Pulmonary artery endothelial cell (primary cell): ENCODE results near the gene SECISBP2L. TPM values are rescaled to one million over a fixed set of nuclear protein-coding genes. Genes with fewer than 3 reads are reported as not detected.
"Not testable (repeated sequence)": the region's sequence is repeated elsewhere in the genome, so short reads cannot be mapped to it uniquely, and the experiment has no call there.

Experiments
- DNase-seq: peaks from one replicate; pipeline ENCODE4 v3.0.0-alpha.2; 2011; ENCODE audit warnings: low read depth, low spot score
- total RNA-seq: library from RNA; depleted of rRNA; stranded (reverse); fragments of >200 nt; gene quantifications from 2 replicates; pipeline ENCODE4 v1.2.3, GENCODE V29; 2014

The SECISBP2L gene
- total RNA-seq, result 20.7 and 32.1 TPM in 2 replicates

- DNase-seq, result peak; percentile 84
Measured at GRCh38 chr15:49046220-49047102, at the start of gene SECISBP2L. Gene SECISBP2L (minus strand): TSS chr15:49046446. CDS start chr15:49046299, 147 bp downstream.

- DNase-seq, result no peak
Measured at GRCh38 chr15:49094923-49095322, 48.7 kb upstream of the SECISBP2L start.

DNA sequence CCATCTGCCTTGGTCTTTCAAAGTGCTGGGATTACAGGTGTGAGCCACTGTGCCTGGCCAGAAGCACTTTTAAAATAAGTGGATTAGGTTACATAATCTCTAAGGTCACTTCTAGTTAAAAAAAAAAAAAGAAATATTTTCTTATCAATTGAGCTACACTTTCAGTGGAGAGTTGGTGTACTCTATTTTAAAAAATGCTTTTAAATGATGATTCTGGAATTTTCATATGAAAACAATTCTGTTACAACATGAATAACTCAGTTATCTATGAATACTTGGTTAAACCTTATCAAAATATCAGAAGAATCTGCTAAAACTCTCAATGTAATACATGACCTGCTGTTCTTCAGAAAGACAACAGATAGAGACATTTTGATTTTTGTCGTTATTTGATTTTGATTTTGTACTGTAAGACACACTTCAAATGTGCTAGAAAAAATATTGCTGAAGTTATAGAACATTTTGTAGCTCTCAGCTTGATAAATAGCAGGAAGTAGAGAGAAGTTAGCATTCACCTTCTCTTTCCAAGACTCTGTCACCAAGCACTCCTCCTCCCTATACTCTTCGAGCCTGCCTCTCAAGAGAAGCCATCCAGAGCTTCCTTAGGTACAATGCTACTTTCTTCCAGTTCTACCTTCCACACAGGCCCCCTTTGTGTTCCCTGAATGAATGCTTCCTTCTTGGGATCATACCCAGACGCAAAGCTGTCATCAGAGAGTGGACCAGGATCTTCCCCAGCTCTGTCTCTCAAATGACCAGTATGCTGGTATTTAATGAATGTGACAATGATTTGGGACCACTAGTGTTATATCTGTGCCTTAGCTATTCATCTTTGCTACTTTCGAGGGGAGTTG lies 47.2 kb upstream of the SECISBP2L start:
- no peak for DNase-seq

DNA sequence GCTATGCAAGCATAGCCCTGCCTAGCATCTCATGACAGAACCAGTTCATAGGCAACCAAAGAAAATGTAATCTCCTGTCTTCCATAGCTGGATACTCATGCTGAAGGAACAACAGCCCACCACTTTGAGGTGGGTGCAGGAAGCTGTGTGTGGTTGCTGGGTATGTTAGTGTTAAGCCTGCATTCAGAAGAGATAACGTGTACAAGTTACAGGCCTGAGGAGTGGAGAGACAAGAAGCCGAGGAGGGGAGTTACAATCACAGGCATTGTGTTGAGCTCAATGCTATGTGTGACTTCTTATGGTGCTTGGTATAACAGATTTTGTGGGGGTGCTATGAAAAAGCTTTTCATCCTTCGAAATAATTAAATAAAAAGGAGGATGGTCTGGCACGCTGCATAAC lies 42.8 kb upstream of the SECISBP2L start:
- no peak for DNase-seq

DNA sequence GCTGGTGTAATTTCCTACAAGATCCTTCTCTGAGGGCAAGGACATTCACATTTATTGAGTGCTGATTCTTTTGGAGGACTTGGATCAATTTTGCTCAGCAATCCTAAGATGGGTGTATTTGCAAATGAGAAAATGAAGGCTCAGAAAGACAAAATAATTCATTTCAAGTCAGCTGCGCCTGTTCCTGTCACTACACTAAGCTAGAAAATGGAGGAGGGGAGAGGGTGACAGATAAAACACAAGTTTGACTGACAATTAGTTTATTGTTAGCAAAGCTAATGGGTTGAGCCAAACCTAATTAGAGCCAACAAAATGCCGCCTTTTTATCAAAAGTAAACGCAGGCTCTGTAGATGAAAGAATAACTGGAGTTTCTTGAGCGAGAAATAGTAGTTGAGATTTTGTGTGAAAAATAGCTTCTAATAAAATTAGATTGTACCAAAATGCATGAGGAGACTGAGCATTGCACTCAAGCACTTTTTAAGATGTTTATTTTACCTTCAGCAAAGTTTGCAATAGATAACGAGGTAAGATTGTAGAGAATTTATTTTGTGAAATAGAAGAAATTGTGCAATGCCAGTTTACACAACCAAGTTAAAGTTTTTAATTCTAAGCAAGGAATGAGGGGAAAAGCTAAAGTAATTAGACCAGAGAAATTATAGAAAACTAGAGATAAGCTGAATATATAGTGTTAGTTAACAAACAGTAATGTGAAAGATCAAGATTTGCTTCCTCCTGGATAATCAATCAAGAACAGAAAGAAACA lies 39.6 kb upstream of the SECISBP2L start:
- no peak for DNase-seq

- DNase-seq, result no peak
Measured at GRCh38 chr15:49084285-49084570, 38.0 kb upstream of the SECISBP2L start.

- DNase-seq, result no peak
Measured at GRCh38 chr15:49083401-49084284, 37.4 kb upstream of the SECISBP2L start.

DNA sequence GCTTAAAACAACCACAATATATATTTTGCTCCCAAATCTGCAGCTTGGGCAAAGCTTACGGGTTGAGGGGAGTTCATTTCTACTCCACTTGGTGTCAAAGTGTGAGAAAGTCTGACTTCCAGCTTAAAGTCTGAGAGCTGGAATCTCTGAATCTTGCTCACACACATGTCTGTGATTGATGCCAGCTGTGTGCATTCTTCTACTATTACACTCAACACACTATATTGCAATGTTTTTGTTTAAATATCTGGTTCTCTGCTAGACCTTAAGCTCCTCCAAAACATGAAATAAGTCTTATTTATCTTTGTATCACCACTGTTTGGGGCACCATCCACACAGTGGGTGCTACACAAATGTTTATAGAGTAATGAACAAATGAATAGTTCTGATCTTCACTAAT lies 36.7 kb upstream of the SECISBP2L start:
- DNase-seq, result no peak

- no peak for DNase-seq
Measured at GRCh38 chr15:49079340-49080039, 33.2 kb upstream of the SECISBP2L start.

DNA sequence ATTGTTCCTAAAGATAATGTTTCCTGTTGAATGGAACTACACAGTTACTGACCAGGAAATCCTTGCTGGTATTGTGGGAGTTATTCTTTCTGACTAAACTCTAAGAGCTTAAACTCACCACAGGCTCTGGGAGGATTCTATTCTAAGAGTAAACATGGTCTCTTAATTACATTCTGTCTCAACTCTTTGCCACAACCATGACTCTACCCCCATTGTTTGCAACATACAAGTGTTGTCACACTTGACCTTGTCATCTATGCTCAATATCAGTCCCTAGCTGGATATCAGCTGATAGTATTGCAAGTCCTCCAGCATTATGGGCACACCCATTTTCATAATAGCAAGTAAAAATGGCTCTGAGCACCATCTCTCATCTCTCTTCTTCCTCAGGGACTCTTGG lies 29.6 kb upstream of the SECISBP2L start:
- no peak for DNase-seq

DNA sequence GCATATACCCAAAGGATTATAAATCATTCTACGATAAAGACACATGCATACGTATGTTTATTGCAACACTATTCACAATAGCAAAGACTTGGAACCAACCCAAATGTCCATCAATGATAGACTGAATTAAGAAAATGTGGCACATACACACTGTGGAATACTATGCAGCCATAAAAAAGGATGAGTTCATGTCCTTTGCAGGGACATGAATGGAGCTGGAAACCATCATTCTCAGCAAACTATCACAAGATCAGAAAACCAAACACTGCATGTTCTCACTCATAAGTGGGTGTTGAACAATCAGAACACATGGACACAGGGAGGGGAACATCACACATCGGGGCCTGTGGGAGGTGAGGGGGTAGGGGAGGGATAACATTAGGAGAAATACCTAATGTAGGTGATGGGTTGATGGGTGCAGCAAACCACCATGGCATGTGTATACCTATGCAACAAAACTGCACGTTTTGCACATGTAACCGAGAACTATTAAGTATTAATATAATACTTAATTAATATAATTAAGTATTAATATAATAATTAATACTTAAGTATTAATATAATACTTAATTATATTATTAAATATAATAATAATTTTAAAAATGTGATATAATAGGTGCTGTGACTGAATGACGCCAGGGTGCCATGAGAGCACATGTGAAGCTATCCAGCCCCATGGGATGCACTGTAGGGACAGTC lies 28.5 kb upstream of the SECISBP2L start:
- DNase-seq, result not testable (repeated sequence)

GRCh38 chr15:49066372-49066771 lies 20.1 kb upstream of the SECISBP2L start:
- no peak for DNase-seq

- no peak for DNase-seq
Measured at GRCh38 chr15:49064884-49065283, 18.6 kb upstream of the SECISBP2L start.

DNA sequence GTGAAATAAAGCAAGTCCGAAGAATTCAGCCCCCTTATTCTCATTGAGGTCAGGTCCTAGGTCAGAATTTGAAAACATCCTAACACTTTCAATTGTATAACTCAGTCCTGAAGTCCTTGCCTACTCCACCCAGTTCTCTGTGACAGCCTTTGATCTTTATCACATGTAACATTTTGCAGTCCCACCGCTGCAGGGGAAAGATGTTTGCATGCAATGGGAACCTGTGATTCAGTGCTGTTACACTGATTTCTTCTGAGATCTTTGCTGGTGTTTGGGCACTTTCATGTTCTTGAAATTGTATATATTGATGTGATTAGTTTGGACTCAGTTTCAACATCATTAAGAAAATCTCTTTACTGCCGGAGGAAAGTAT lies 18.0 kb upstream of the SECISBP2L start:
- DNase-seq, result no peak

- DNase-seq, result no peak
Measured at GRCh38 chr15:49063402-49064280, 17.4 kb upstream of the SECISBP2L start.

DNA sequence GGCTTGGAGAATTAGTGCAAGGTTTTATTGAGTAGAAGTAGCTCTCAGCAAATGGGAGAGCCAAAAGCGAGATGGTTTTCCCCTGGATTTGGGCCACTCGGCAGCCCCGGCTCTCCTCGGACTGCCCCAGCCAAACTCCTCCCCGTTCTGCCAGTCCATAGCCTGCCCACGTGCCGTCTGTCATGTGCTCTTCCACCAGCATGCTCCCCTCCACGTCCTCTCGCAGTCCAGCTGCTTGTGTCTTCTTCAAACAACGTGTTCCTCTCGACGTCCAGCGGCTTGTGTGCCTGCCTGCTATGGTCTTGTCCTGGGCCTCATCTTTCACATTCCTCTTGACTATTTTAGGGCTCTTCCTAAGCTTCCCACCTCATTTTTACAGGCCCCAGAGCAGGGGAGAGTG lies 16.7 kb upstream of the SECISBP2L start:
- DNase-seq, result no peak

DNA sequence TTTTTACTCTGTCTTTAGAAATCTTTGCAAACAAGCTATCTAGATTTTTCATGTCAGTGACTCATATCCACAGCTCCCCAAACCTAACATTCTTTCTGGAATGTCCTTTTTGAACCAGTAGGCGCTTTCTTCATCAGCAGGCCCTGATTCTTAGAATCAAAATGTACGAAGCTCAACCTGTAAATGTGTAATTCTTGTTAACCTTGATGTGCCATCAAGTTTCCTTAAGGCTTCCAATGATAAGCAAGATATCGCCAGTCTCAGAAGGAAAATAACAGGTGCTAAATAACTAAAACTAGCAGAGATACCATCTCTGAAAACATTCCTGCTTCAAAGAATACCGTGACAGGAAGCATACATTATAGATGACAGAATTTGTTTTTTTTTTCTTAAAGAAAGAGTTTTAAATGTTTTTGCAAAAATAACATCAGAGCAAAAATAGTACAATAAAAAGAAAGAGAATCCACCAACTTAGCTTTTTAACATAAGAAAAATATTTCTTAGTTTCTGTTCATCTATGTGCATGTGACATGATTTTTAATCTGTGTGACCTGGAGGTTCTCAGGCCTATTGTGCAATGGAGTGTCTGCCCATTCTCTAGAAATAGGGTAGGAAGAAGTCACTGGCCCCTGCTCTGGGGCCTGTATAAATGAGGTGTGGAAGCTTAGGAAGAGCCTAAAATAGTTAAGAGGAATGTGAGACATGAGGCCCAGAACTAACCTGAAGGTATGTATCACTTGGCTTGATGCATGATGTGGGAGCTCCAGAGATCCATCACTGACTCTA lies 14.7 kb upstream of the SECISBP2L start:
- DNase-seq, result no peak

GRCh38 chr15:49059491-49059890 lies 13.2 kb upstream of the SECISBP2L start:
- no peak for DNase-seq
